Measurements from ENCODE around the gene BICRA.
A peak's percentile ranks its signal among the peaks of the same experiment; 100 is the strongest.
"Not testable (repeated sequence)": the region's sequence is repeated elsewhere in the genome, so short reads cannot be mapped to it uniquely, and the experiment has no call there.

Gene BICRA

GRCh38 chr19:47619763-47620162 is 10.8 kb downstream of the BICRA start:
- Histone ChIP-seq H3K9ac (ENCODE audit: low read length) (no peak overlapping the region), H3K4me1 (ENCODE audit: control insufficient read depth, insufficient read depth, low read length) (peaks cover 6% of the 10 kb centered on the region), H3K9me3 (ENCODE audit: control insufficient read depth, low read length) (no peaks in the 10 kb centered on the region), H3K4me3 (ENCODE audit: low read length) (no peak overlapping the region), H3K36me3 (ENCODE audit: control insufficient read depth, insufficient read depth, low read length, severe bottlenecking) (peaks cover 6% of the 10 kb centered on the region), H3K27me3 (replicated peaks; ENCODE audit: control insufficient read depth, insufficient read depth, low read length) (no peaks in the 10 kb centered on the region)
- DNase-seq (ENCODE audit: low read depth) = no peak

GRCh38 chr19:47623151-47623920 is 14.4 kb downstream of the BICRA start:
- Histone ChIP-seq H3K4me1 (ENCODE audit: control insufficient read depth, insufficient read depth, low read length) (peaks cover 16% of the 10 kb centered on the region), H3K9ac (ENCODE audit: low read length) (no peak overlapping the region), H3K9me3 (ENCODE audit: control insufficient read depth, low read length) (no peaks in the 10 kb centered on the region)

GRCh38 chr19:47623921-47624391 is 15.0 kb downstream of the BICRA start:
- no peaks in the 10 kb centered on the region for H3K9me3 ChIP-seq (ENCODE audit: control insufficient read depth, low read length)
- H3K27me3 ChIP-seq (replicated peaks; ENCODE audit: control insufficient read depth, insufficient read depth, low read length) = no peaks in the 10 kb centered on the region
- no peak overlapping the region for H3K9ac ChIP-seq (ENCODE audit: low read length)
- H3K36me3 ChIP-seq (ENCODE audit: control insufficient read depth, insufficient read depth, low read length, severe bottlenecking) = peaks cover 2% of the 10 kb centered on the region
- H3K4me1 ChIP-seq (ENCODE audit: control insufficient read depth, insufficient read depth, low read length) = peaks cover 11% of the 10 kb centered on the region
- no peak for DNase-seq (ENCODE audit: low read depth)
- H3K4me3 ChIP-seq (ENCODE audit: low read length) = no peak overlapping the region

More at GRCh38 chr19:47623151-47623920, 14.4 kb downstream of the BICRA start:
- DNase-seq (ENCODE audit: low read depth) = no peak
- no peaks in the 10 kb centered on the region for H3K27me3 ChIP-seq (replicated peaks; ENCODE audit: control insufficient read depth, insufficient read depth, low read length)
- no peak overlapping the region for H3K4me3 ChIP-seq (ENCODE audit: low read length)
- H3K36me3 ChIP-seq (ENCODE audit: control insufficient read depth, insufficient read depth, low read length, severe bottlenecking) = peaks cover 2% of the 10 kb centered on the region

GRCh38 chr19:47625650-47626049 is 16.7 kb downstream of the BICRA start:
- Histone ChIP-seq H3K36me3 (ENCODE audit: control insufficient read depth, insufficient read depth, low read length, severe bottlenecking) (peaks cover 2% of the 10 kb centered on the region), H3K9ac (ENCODE audit: low read length) (no peak overlapping the region), H3K4me1 (ENCODE audit: control insufficient read depth, insufficient read depth, low read length) (peaks cover 12% of the 10 kb centered on the region), H3K9me3 (ENCODE audit: control insufficient read depth, low read length) (no peaks in the 10 kb centered on the region), H3K4me3 (ENCODE audit: low read length) (no peak overlapping the region), H3K27me3 (replicated peaks; ENCODE audit: control insufficient read depth, insufficient read depth, low read length) (no peaks in the 10 kb centered on the region)
- no peak for DNase-seq (ENCODE audit: low read depth)

- no peak for DNase-seq (ENCODE audit: low read depth)
- peaks cover 2% of the 10 kb centered on the region for H3K36me3 ChIP-seq (ENCODE audit: control insufficient read depth, insufficient read depth, low read length, severe bottlenecking)
- H3K9ac ChIP-seq (ENCODE audit: low read length) = no peak overlapping the region
- no peak overlapping the region for H3K4me3 ChIP-seq (ENCODE audit: low read length)
- peaks cover 18% of the 10 kb centered on the region for H3K4me1 ChIP-seq (ENCODE audit: control insufficient read depth, insufficient read depth, low read length)
- H3K9me3 ChIP-seq (ENCODE audit: control insufficient read depth, low read length) = no peaks in the 10 kb centered on the region
- no peaks in the 10 kb centered on the region for H3K27me3 ChIP-seq (replicated peaks; ENCODE audit: control insufficient read depth, insufficient read depth, low read length)
These were observed 17.3 kb downstream of the BICRA start for GRCh38 chr19:47626238-47626637.

GRCh38 chr19:47628078-47628771 is 19.3 kb downstream of the BICRA start:
- peaks cover 33% of the 10 kb centered on the region for H3K4me1 ChIP-seq (ENCODE audit: control insufficient read depth, insufficient read depth, low read length)
- no peak overlapping the region for H3K9ac ChIP-seq (ENCODE audit: low read length)
- peaks cover 2% of the 10 kb centered on the region for H3K36me3 ChIP-seq (ENCODE audit: control insufficient read depth, insufficient read depth, low read length, severe bottlenecking)
- H3K27me3 ChIP-seq (replicated peaks; ENCODE audit: control insufficient read depth, insufficient read depth, low read length) = no peaks in the 10 kb centered on the region
- H3K9me3 ChIP-seq (ENCODE audit: control insufficient read depth, low read length) = no peaks in the 10 kb centered on the region
- no peak for DNase-seq (ENCODE audit: low read depth)
- no peak overlapping the region for H3K4me3 ChIP-seq (ENCODE audit: low read length)

- no peaks in the 10 kb centered on the region for H3K27me3 ChIP-seq (replicated peaks; ENCODE audit: control insufficient read depth, insufficient read depth, low read length)
- H3K4me1 ChIP-seq (ENCODE audit: control insufficient read depth, insufficient read depth, low read length) = peaks cover 33% of the 10 kb centered on the region
- no peaks in the 10 kb centered on the region for H3K36me3 ChIP-seq (ENCODE audit: control insufficient read depth, insufficient read depth, low read length, severe bottlenecking)
- no peaks in the 10 kb centered on the region for H3K9me3 ChIP-seq (ENCODE audit: control insufficient read depth, low read length)
- DNase-seq (ENCODE audit: low read depth) = no peak
- no peak overlapping the region for H3K4me3 ChIP-seq (ENCODE audit: low read length)
- H3K9ac ChIP-seq (ENCODE audit: low read length) = no peak overlapping the region
These were observed 21.7 kb downstream of the BICRA start for GRCh38 chr19:47630594-47630993.

- no peaks in the 10 kb centered on the region for H3K9me3 ChIP-seq (ENCODE audit: control insufficient read depth, low read length)
- peak overlapping the region; percentile 12 for H3K9ac ChIP-seq (ENCODE audit: low read length)
- peaks cover 27% of the 10 kb centered on the region for H3K4me1 ChIP-seq (ENCODE audit: control insufficient read depth, insufficient read depth, low read length)
- H3K4me3 ChIP-seq (ENCODE audit: low read length) = no peak overlapping the region
- no peaks in the 10 kb centered on the region for H3K27me3 ChIP-seq (replicated peaks; ENCODE audit: control insufficient read depth, insufficient read depth, low read length)
- H3K36me3 ChIP-seq (ENCODE audit: control insufficient read depth, insufficient read depth, low read length, severe bottlenecking) = no peaks in the 10 kb centered on the region
- no peak for DNase-seq (ENCODE audit: low read depth)
These were observed 22.9 kb downstream of the BICRA start for GRCh38 chr19:47631681-47632446.

- Histone ChIP-seq H3K9ac (ENCODE audit: low read length) (no peak overlapping the region), H3K27me3 (replicated peaks; ENCODE audit: control insufficient read depth, insufficient read depth, low read length) (no peaks in the 10 kb centered on the region), H3K9me3 (ENCODE audit: control insufficient read depth, low read length) (no peaks in the 10 kb centered on the region), H3K36me3 (ENCODE audit: control insufficient read depth, insufficient read depth, low read length, severe bottlenecking) (no peaks in the 10 kb centered on the region), H3K4me3 (ENCODE audit: low read length) (no peak overlapping the region), H3K4me1 (ENCODE audit: control insufficient read depth, insufficient read depth, low read length) (peaks cover 40% of the 10 kb centered on the region)
- no peak for DNase-seq (ENCODE audit: low read depth)
These were observed 24.6 kb downstream of the BICRA start for GRCh38 chr19:47633517-47633916.

- Histone ChIP-seq H3K4me1 (ENCODE audit: control insufficient read depth, insufficient read depth, low read length) (peaks cover 40% of the 10 kb centered on the region), H3K36me3 (ENCODE audit: control insufficient read depth, insufficient read depth, low read length, severe bottlenecking) (no peaks in the 10 kb centered on the region), H3K4me3 (ENCODE audit: low read length) (no peak overlapping the region), H3K9me3 (ENCODE audit: control insufficient read depth, low read length) (no peaks in the 10 kb centered on the region), H3K27me3 (replicated peaks; ENCODE audit: control insufficient read depth, insufficient read depth, low read length) (no peaks in the 10 kb centered on the region), H3K9ac (ENCODE audit: low read length) (no peak overlapping the region)
- no peak for DNase-seq (ENCODE audit: low read depth)
These were observed 25.1 kb downstream of the BICRA start for GRCh38 chr19:47633996-47634395.

- peaks cover 40% of the 10 kb centered on the region for H3K4me1 ChIP-seq (ENCODE audit: control insufficient read depth, insufficient read depth, low read length)
- DNase-seq (ENCODE audit: low read depth); H3K4me3 ChIP-seq (ENCODE audit: low read length); H3K9ac ChIP-seq (ENCODE audit: low read length); H3K36me3 ChIP-seq (ENCODE audit: control insufficient read depth, insufficient read depth, low read length, severe bottlenecking); H3K27me3 ChIP-seq (replicated peaks; ENCODE audit: control insufficient read depth, insufficient read depth, low read length); H3K9me3 ChIP-seq (ENCODE audit: control insufficient read depth, low read length): not testable (repeated sequence)
These were observed 26.3 kb downstream of the BICRA start for GRCh38 chr19:47635152-47635754.
